GM12878 (cell line): ENCODE measurements around the gene NCF4. TPM values are rescaled to one million over a fixed set of nuclear protein-coding genes. Genes with fewer than 3 reads are reported as not detected.

Experiments
- ATAC-seq: fragments of 200-7000 bp; cut with Tn5 transposase; 3 replicates; pipeline ENCODE4 v1.9.1; 2020; ENCODE audit warnings: mild to moderate bottlenecking, moderate library complexity
- BruUV-seq: library from RNA; stranded (reverse); fragments of 400-500 nt; replicated peaks from 2 replicates; lab custom pipeline; 2021; lab: Mats Ljungman, UMichigan
- CTCF ChIA-PET: fragments of 300-600 bp; sonication (Branson Sonifier 250); formaldehyde crosslinking; extraction: SDS; loops from one replicate; lab custom pipeline; 2021; ENCODE audit warnings: inconsistent platforms; lab: Yijun Ruan, JAX
- POLR2A ChIA-PET: fragments of 350-600 bp; formaldehyde crosslinking; extraction: SDS; loops from one replicate; lab custom pipeline; 2021; ENCODE audit warnings: inconsistent platforms; lab: Charles Lee
- RAD21 ChIA-PET: fragments of 300-600 bp; sonication (Branson Sonifier 250); formaldehyde crosslinking; loops from one replicate; lab custom pipeline; 2023; ENCODE audit warnings: antibody characterized with exemption; ENCODE audit not compliant: unreplicated experiment; lab: Charles Lee
- SMC1A ChIA-PET: fragments of 300-600 bp; sonication (Branson Sonifier 250); formaldehyde crosslinking; loops from one replicate; lab custom pipeline; 2023; ENCODE audit not compliant: unreplicated experiment, uncharacterized antibody; lab: Charles Lee
- DNase-seq: peaks from one replicate; pipeline ENCODE4 v3.0.0-alpha.2; 2011; ENCODE audit warnings: low read depth, low spot score
- FAIRE-seq: peaks from 3 replicates; lab custom pipeline; 2011; peaks lifted over from hg19 to GRCh38; lab: Jason Lieb, UNC
- H2AFZ ChIP-seq: 2 replicates; pipeline ENCODE4 v1.6.0; 2011; ENCODE audit warnings: low read depth, low read length, control low read depth; ENCODE audit not compliant: control insufficient read depth
- H3K27ac ChIP-seq: 2 replicates; pipeline ENCODE4 v1.5.1; 2011; ENCODE audit warnings: control low read depth; ENCODE audit not compliant: control insufficient read depth, insufficient read depth
- H3K27me3 ChIP-seq, 2 experiments: replicated peaks in 1 of 2; 2 replicates each; pipeline versions ENCODE4 v1.6.0 to v1.6.1; 2011; ENCODE audit warnings: low read length in 1 of 2; ENCODE audit not compliant: control insufficient read depth in 2 of 2, insufficient read depth in 2 of 2
- H3K36me3 ChIP-seq, 2 experiments: 2 replicates each; pipeline ENCODE4 v1.5.1; 2011; ENCODE audit warnings: low read length in 1 of 2; ENCODE audit not compliant: control insufficient read depth in 2 of 2, insufficient read depth in 2 of 2
- H3K4me1 ChIP-seq: 2 replicates; pipeline ENCODE4 v1.6.1; 2011; ENCODE audit warnings: mild to moderate bottlenecking, low read length, moderate library complexity, mixed read lengths; ENCODE audit not compliant: control insufficient read depth, insufficient read depth
- H3K4me2 ChIP-seq: 2 replicates; pipeline ENCODE4 v1.6.0; 2011; ENCODE audit warnings: control low read depth; ENCODE audit not compliant: control insufficient read depth, insufficient read depth
- H3K4me3 ChIP-seq: fragments of 200-600 bp; sonication (generic); 2 replicates; pipeline ENCODE4 v1.5.1; 2016
- H3K79me2 ChIP-seq: 2 replicates; pipeline ENCODE4 v1.6.0; 2011; ENCODE audit warnings: low read length; ENCODE audit not compliant: control insufficient read depth, insufficient read depth
- H3K9ac ChIP-seq: 2 replicates; pipeline ENCODE4 v1.8.0; 2011; ENCODE audit warnings: low read length, control low read depth, mixed read lengths; ENCODE audit not compliant: control insufficient read depth, insufficient read depth
- H3K9me3 ChIP-seq: replicated peaks from 3 replicates; pipeline ENCODE4 v1.5.1; 2011; ENCODE audit warnings: mild to moderate bottlenecking, low read length; ENCODE audit not compliant: control insufficient read depth, insufficient read depth
- H4K20me1 ChIP-seq: 2 replicates; pipeline ENCODE4 v1.6.0; 2011; ENCODE audit not compliant: control insufficient read depth, insufficient read depth
- CBX5 ChIP-seq: sonication (generic); IDR thresholded peaks from 2 replicates; pipeline ENCODE4 v1.6.1; 2016; ENCODE audit warnings: low read depth, moderate library complexity, mild to moderate bottlenecking, inconsistent platforms
- E2F8 ChIP-seq: fragments of 450-650 bp; IDR thresholded peaks from 2 replicates; pipeline ENCODE4 v1.6.1; 2018; ENCODE audit warnings: mild to moderate bottlenecking, low read depth, moderate library complexity; ENCODE audit not compliant: partially characterized antibody
- FOXM1 ChIP-seq: IDR thresholded peaks from 2 replicates; pipeline ENCODE4 v1.6.1; 2012; ENCODE audit warnings: low read depth, mild to moderate bottlenecking, inconsistent platforms, low read length, moderate library complexity
- HDAC2 ChIP-seq: fragments of 200-600 bp; sonication (generic); IDR thresholded peaks from 2 replicates; pipeline ENCODE4 v1.6.1; 2017
- LARP7 ChIP-seq: fragments of 450-650 bp; IDR thresholded peaks from 2 replicates; pipeline ENCODE4 v1.6.1; 2017; ENCODE audit warnings: mild to moderate bottlenecking
- NRF1 ChIP-seq: conservative IDR thresholded peaks from 2 replicates; pipeline ENCODE4 v1.6.1; 2011; ENCODE audit warnings: mild to moderate bottlenecking, low read depth, low read length, improper control_type of control experiment
- POLR2A ChIP-seq: IDR thresholded peaks from 2 replicates; pipeline ENCODE4 v1.6.1; 2011; ENCODE audit warnings: low read depth, mild to moderate bottlenecking, low read length
- SMARCA5 ChIP-seq: fragments of 450-650 bp; IDR thresholded peaks from 2 replicates; pipeline ENCODE4 v1.6.1; 2017; ENCODE audit warnings: mild to moderate bottlenecking
- ZNF24 ChIP-seq: fragments of 450-650 bp; IDR thresholded peaks from 2 replicates; pipeline ENCODE4 v1.6.1; 2017; ENCODE audit warnings: antibody characterized with exemption, mild to moderate bottlenecking
- WGBS: methylation state at CpG from one replicate; pipeline ENCODE4 v1.1.6; 2016; ENCODE audit warnings: low lambda C conversion rate; ENCODE audit not compliant: insufficient replicate concordance, insufficient coverage; ENCODE audit errors: missing lambda C conversion rate; 5-methylcytosine and 5-hydroxymethylcytosine counted together
- in situ Hi-C: fragments of 300-500 bp; cut with MboI; formaldehyde crosslinking; loops from 9 replicates; pipeline ENCODE4 v1.14.3; 2018; ENCODE audit warnings: mixed read lengths
- intact Hi-C: fragments of 100-400 bp; cut with micrococcal nuclease; formaldehyde crosslinking; loops from one replicate; pipeline ENCODE4 v1.14.2; 2022; ENCODE audit not compliant: unreplicated experiment
- polyA plus RNA-seq, 11 experiments: library from polyadenylated mRNA; depleted of rRNA in 4 of 11; unstranded in 6 of 11; stranded (reverse) in 5 of 11; fragments of >200 nt; fragmentation: Nextera tagmentation in 4 of 11; fragmentation: Illumina TruSeq in 1 of 11; extraction: Ambion mirVana in 4 of 11; extraction: Trizol in 1 of 11; gene quantifications; 1 replicate in 1 of 11; 2 replicates in 10 of 11; pipeline versions ENCODE4 v1.2.1 to v1.2.3, GENCODE V29; 2011 to 2016; ENCODE audit warnings: inconsistent platforms in 2 of 11, missing spikeins in 2 of 11, low read depth in 1 of 11
- total RNA-seq, 4 experiments: library from RNA; depleted of rRNA in 3 of 4; stranded (reverse); fragments of >200 nt in 3 of 4; fragmentation: Illumina TruSeq in 1 of 4; extraction: Trizol in 1 of 4; gene quantifications; 2 replicates each; pipeline versions ENCODE4 v1.2.1 to v1.2.3, GENCODE V29; 2013 to 2021

NCF4 gene
- total and polyA plus RNA-seq, 10 of the 15 experiments (the other 5 are each of a cell fraction or from before 2014, with no cell fraction given), result 22.9 to 136 (median 72.5) TPM

GRCh38 chr22:36912694-36913426 is 52.1 kb downstream of the NCF4 start:
- no peak for FAIRE-seq
- Histone ChIP-seq H3K27ac (no peak overlapping the region), H2AFZ (peak overlapping the region; percentile 64; the same call in 1 of the 2 replicates), H3K79me2 (peaks cover 25% of the 10 kb centered on the region), H3K4me3 (peak overlapping the region; percentile 67; the same call in 1 of the 2 replicates), H3K9ac (no peak overlapping the region), H3K9me3 (no peaks in the 10 kb centered on the region)
- CTCF ChIA-PET, result interaction anchor here (0.6 to 2.8 kb wide), 6 partner anchors 12 to 285 kb away, joined by 3 to 17 read pairs (median 14); partner anchors contain the start of gene NCF4
- RAD21 ChIA-PET, result interaction anchor here (0.8 to 3.0 kb wide), 6 partner anchors 11 to 365 kb away, joined by 3 to 26 read pairs (median 6); partner anchors contain the start of gene NCF4
- WGBS, result 60% methylated on average over 8 of the region's 8 CpGs
- no peak for TF ChIP-seq CBX5
- TF ChIP-seq LARP7, result 0 out of 2 replicates have a peak, but pooled peaks have one; percentile 34
- TF ChIP-seq FOXM1, result no peak
- no peak for TF ChIP-seq HDAC2
- peak; percentile 95 for TF ChIP-seq ZNF24
- TF ChIP-seq E2F8, result no peak
- TF ChIP-seq POLR2A, result no peak
- TF ChIP-seq SMARCA5, result peak; percentile 58; the same call in 1 of the 2 replicates
- no peak for TF ChIP-seq NRF1
- TF ChIP-seq, all 136 proteins: peak for 3
- in situ Hi-C loops, result no loop called here
- no peaks in the 10 kb centered on the region for H3K36me3 ChIP-seq
- H3K4me2 ChIP-seq, result no peak overlapping the region
- no peaks in the 10 kb centered on the region for H3K27me3 ChIP-seq
- intact Hi-C loops, result no loop called here
- peaks cover 23% of the 10 kb centered on the region; the same call in 1 of the 2 replicates for H3K4me1 ChIP-seq
- SMC1A ChIA-PET, result interaction anchor here (0.9 to 2.8 kb wide), 4 partner anchors 11 to 52 kb away, joined by 4 to 42 read pairs (median 16); partner anchors contain the start of gene NCF4
- BruUV-seq, result no TSS peak
- DNase-seq (no peak), ATAC-seq (no peak)
- POLR2A ChIA-PET, result interaction anchor here (1.2 to 2.5 kb wide), 3 partner anchors 11 to 53 kb away, joined by 4 to 25 read pairs (median 11); no protein-coding TSS in a partner anchor
- no peaks in the 10 kb centered on the region for H4K20me1 ChIP-seq
